ENCODE measurements around the gene ZFAND6. TPM values are rescaled to one million over a fixed set of nuclear protein-coding genes. Genes with fewer than 3 reads are reported as not detected.

ZFAND6 gene
- total RNA-seq, 1 experiment from 2014 or later: 89.7 TPM

DNA sequence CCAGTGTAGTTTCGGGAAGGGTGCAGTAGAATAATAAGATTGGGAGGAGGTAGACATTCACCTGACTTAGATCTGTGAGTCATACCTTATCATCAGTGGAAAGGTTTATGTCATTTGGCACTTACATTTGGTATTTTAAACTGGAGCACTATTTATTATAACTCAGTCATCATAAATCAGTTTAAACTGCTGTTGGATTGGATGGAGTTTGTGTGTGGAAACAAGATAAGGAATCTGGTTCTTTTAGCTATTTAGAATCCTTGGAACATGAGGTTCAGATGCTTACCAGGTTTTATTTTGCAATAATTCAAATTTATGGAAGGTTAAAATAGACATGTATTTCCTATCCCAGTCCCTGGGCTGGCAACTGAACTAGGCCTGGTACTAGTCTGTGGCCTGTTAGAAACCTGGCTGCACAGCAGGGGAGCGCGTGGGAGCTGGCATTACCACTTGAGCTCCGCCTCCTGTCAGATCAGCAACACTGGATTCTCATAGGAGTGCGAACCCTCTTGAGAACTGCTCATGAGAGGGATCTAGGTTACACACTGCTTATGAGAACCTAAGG, 34.5 kb downstream of the ZFAND6 start:
- Histone ChIP-seq H3K9ac (ENCODE audit: extremely low read depth, insufficient read length, low read length) (no peak overlapping the region), H3K4me1 (ENCODE audit: insufficient read depth, low read length) (no peaks in the 10 kb centered on the region), H3K79me2 (ENCODE audit: insufficient read depth, low read length) (peaks cover 13% of the 10 kb centered on the region; the same call in 1 of the 2 replicates), H3K56ac (ENCODE audit: insufficient read length, low read depth, low read length) (no peak overlapping the region), H2BK12ac (ENCODE audit: insufficient read length, low read depth, low read length) (no peak overlapping the region), H3T11ph (ENCODE audit: low read length) (no peak overlapping the region), H3K27me3 (ENCODE audit: insufficient read depth, low read length) (no peaks in the 10 kb centered on the region), H3K23ac (ENCODE audit: insufficient read length, low read depth, low read length) (no peak overlapping the region), H3K4ac (ENCODE audit: low read depth, low read length) (no peak overlapping the region), H3K23me2 (ENCODE audit: insufficient read length, low read depth, low read length, poor library complexity, severe bottlenecking) (no peaks in the 10 kb centered on the region), H2AFZ (ENCODE audit: low read length) (no peak overlapping the region), H4K91ac (ENCODE audit: insufficient read length, low read depth, low read length) (no peak overlapping the region), H3K27ac (ENCODE audit: insufficient read length, low read depth, low read length) (no peak overlapping the region), H4K5ac (ENCODE audit: insufficient read length, low read depth, low read length) (no peak overlapping the region), H3K79me1 (ENCODE audit: insufficient read depth, low read depth, low read length, poor library complexity, severe bottlenecking) (peaks cover 5% of the 10 kb centered on the region), H2BK120ac (ENCODE audit: low read depth, low read length, poor library complexity, severe bottlenecking) (no peak overlapping the region), H4K20me1 (ENCODE audit: control insufficient read depth, insufficient read depth, insufficient read length) (no peaks in the 10 kb centered on the region), H2BK20ac (ENCODE audit: low read depth, low read length, poor library complexity, severe bottlenecking) (no peak overlapping the region), H3K9me3 (ENCODE audit: control insufficient read depth, low read depth, low read length) (no peaks in the 10 kb centered on the region), H3K18ac (ENCODE audit: insufficient read length, low read depth, low read length) (no peak overlapping the region), H3K14ac (ENCODE audit: insufficient read depth, low read length) (no peak overlapping the region), H2AK5ac (ENCODE audit: insufficient read length, low read length) (no peak overlapping the region), H3K4me2 (ENCODE audit: insufficient read depth, insufficient read length, low read length) (no peak overlapping the region), H2BK5ac (ENCODE audit: insufficient read length, low read length) (no peak overlapping the region), H4K8ac (replicated peaks; ENCODE audit: insufficient read length, low read depth, low read length) (no peak overlapping the region), H2BK15ac (ENCODE audit: low read depth, low read length) (no peak overlapping the region)
- peaks cover 12 to 16% of the 10 kb centered on the region in 2 experiments for H3K4me1 Mint-ChIP-seq
- H3K36me3 Mint-ChIP-seq (ENCODE audit: insufficient read depth in 1 of 3, low read depth in 3 of 3): peaks cover 0 to 5% (median 5%) of the 10 kb centered on the region in 3 experiments; a peak in 4 of 7 replicates
- H3K27ac Mint-ChIP-seq: peak overlapping the region in 1 of 3 experiments; percentile 24; a peak in 1 of 7 replicates
- TF ChIP-seq, protein P1, sequence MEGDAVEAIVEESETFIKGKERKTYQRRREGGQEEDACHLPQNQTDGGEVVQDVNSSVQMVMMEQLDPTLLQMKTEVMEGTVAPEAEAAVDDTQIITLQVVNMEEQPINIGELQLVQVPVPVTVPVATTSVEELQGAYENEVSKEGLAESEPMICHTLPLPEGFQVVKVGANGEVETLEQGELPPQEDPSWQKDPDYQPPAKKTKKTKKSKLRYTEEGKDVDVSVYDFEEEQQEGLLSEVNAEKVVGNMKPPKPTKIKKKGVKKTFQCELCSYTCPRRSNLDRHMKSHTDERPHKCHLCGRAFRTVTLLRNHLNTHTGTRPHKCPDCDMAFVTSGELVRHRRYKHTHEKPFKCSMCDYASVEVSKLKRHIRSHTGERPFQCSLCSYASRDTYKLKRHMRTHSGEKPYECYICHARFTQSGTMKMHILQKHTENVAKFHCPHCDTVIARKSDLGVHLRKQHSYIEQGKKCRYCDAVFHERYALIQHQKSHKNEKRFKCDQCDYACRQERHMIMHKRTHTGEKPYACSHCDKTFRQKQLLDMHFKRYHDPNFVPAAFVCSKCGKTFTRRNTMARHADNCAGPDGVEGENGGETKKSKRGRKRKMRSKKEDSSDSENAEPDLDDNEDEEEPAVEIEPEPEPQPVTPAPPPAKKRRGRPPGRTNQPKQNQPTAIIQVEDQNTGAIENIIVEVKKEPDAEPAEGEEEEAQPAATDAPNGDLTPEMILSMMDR (conservative IDR thresholded peaks at IDR 0.05): no peak
- no peaks in the 10 kb centered on the region for H3K27me3 Mint-ChIP-seq (ENCODE audit: low read depth)
- DNase-seq: no peak
- no peak overlapping the region for H3K4me3 Mint-ChIP-seq
- H3K9me3 Mint-ChIP-seq: no peaks in the 10 kb centered on the region
- WGBS (ENCODE audit: extremely low coverage, insufficient read length, low lambda C conversion rate): no CpG with 5 or more reads among the region's 5 CpGs

Measured in H9 (cell line).